ENCODE results near the gene SPARC.

SPARC gene

DNA sequence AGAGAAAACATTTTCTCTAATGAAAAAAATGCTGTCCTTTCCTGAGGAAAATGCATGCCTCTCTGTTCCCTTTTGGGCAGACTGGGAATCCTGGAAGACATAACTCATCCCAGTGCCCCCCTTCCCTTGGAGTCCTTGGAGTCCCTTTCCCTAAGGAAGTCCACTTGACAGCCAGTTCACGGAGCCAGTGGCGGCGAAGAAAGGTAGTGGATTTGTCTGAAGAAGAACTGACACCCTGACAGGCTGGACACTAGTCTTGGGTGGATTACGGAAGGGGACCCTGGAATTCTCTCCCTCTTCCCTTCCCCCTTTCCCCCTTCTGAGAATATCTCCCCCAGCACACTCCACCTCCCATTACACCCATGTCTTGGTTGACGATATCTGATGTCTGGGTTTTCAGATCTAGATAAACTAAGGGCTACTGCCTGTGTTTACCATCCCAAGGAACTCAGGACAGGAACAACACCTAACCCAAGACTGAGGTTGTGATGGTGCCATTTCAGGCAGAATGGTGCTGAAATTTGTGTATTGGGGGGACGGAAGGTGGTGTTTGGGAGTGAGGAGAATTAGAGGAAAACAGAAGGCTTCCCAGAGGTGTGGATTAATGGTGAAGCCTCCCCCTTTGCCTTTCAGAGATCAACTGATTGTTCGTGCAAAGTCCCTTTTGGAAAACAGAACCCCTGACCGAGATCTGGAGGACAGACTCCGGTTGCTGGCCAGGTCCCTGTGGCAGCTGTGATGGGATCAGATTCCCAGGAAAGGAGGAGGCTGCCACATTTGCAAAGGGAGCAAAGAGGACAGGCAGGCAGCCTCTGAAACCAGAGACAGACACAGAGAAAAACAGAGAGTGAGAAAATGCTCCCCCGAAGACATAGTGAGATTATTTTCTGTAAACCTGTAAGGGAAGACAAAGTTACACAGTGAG is 704 bp downstream of the SPARC start:
- Histone ChIP-seq H3K9ac (ENCODE audit: low read depth, low read length, poor library complexity, severe bottlenecking) (peak overlapping the region; percentile 71), H3K36me3 (ENCODE audit: insufficient read depth, low read length) (no peaks in the 10 kb centered on the region), H3F3A (ENCODE audit: low read depth) (no peaks in the 10 kb centered on the region; the same call in 1 of the 2 replicates)

DNA sequence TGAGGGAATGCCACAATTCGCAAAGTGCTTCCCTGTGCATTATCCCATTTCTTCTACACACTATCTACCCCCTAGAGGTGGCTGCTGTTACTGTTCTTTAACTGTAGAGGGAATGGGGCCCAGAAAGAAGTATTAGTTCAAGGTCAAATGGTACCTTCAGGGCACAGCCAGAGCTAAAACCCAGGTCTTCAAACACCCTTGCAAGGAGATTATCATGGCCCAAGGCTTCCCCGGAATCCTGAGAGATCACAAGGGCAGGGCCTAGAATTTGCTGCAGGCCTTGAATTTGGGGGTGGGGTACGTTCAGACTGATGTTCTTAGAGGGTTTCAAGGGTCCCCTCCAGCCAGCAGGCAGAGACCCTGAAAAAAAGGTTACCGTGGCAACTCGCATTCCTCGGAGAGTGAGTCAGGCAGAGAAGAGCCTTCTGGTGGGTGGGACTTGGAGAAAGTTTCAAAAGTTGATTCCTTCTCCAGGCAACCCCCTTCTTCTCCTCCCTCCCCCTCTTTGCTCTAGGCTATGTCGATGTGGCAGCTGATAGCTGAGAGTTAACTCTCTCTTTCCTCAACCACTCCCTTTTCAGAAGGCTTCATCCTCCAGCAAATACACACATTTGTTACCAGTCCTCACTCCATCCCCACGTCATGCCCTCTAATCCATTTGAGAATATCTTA is 1.9 kb downstream of the SPARC start:
- Histone ChIP-seq H3K36me3 (ENCODE audit: insufficient read depth, low read length) (no peaks in the 10 kb centered on the region), H4K20me1 (ENCODE audit: insufficient read depth, low read length, poor library complexity, severe bottlenecking) (no peaks in the 10 kb centered on the region), H3K27me3 (ENCODE audit: insufficient read depth, low read length, poor library complexity, severe bottlenecking) (no peaks in the 10 kb centered on the region), H2AFZ (ENCODE audit: low read length) (no peak overlapping the region), H3F3A (ENCODE audit: low read depth) (no peaks in the 10 kb centered on the region; the same call in 1 of the 2 replicates), H3K4me2 (ENCODE audit: low read depth, low read length, poor library complexity, severe bottlenecking) (peak overlapping the region; percentile 82), H3K4me3 (ENCODE audit: low read length, poor library complexity, severe bottlenecking) (no peak overlapping the region), H3K4me1 (ENCODE audit: insufficient read depth, low read length, poor library complexity, severe bottlenecking) (peaks cover 40% of the 10 kb centered on the region), H3K79me2 (ENCODE audit: insufficient read depth, low read length) (no peaks in the 10 kb centered on the region), H3K9me2 (replicated peaks; ENCODE audit: low read depth, low read length) (no peaks in the 10 kb centered on the region), H3K9me3 (ENCODE audit: insufficient read depth, low read depth, low read length) (no peaks in the 10 kb centered on the region), H3K9ac (ENCODE audit: low read depth, low read length, poor library complexity, severe bottlenecking) (peak overlapping the region; percentile 71)
- TF ChIP-seq, protein P1, sequence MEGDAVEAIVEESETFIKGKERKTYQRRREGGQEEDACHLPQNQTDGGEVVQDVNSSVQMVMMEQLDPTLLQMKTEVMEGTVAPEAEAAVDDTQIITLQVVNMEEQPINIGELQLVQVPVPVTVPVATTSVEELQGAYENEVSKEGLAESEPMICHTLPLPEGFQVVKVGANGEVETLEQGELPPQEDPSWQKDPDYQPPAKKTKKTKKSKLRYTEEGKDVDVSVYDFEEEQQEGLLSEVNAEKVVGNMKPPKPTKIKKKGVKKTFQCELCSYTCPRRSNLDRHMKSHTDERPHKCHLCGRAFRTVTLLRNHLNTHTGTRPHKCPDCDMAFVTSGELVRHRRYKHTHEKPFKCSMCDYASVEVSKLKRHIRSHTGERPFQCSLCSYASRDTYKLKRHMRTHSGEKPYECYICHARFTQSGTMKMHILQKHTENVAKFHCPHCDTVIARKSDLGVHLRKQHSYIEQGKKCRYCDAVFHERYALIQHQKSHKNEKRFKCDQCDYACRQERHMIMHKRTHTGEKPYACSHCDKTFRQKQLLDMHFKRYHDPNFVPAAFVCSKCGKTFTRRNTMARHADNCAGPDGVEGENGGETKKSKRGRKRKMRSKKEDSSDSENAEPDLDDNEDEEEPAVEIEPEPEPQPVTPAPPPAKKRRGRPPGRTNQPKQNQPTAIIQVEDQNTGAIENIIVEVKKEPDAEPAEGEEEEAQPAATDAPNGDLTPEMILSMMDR (conservative IDR thresholded peaks at IDR 0.05; ENCODE audit: low read length): peak; percentile 63
- no peak for TF ChIP-seq EZH2phosphoT487 (IDR thresholded peaks at IDR 0.05; ENCODE audit: borderline replicate concordance)

More for the DNA sequence above, 704 bp downstream of the SPARC start:
- Histone ChIP-seq H3K4me3 (ENCODE audit: low read length, poor library complexity, severe bottlenecking) (peak overlapping the region; percentile 81), H4K20me1 (ENCODE audit: insufficient read depth, low read length, poor library complexity, severe bottlenecking) (no peaks in the 10 kb centered on the region), H3K4me1 (ENCODE audit: insufficient read depth, low read length, poor library complexity, severe bottlenecking) (peaks cover 40% of the 10 kb centered on the region), H3K4me2 (ENCODE audit: low read depth, low read length, poor library complexity, severe bottlenecking) (peak overlapping the region; percentile 82), H2AFZ (ENCODE audit: low read length) (peak overlapping the region; percentile 95), H3K9me2 (replicated peaks; ENCODE audit: low read depth, low read length) (no peaks in the 10 kb centered on the region), H3K9me3 (ENCODE audit: insufficient read depth, low read depth, low read length) (no peaks in the 10 kb centered on the region), H3K27me3 (ENCODE audit: insufficient read depth, low read length, poor library complexity, severe bottlenecking) (no peaks in the 10 kb centered on the region), H3K79me2 (ENCODE audit: insufficient read depth, low read length) (no peaks in the 10 kb centered on the region)
- TF ChIP-seq, protein P1 (conservative IDR thresholded peaks at IDR 0.05; ENCODE audit: low read length): no peak
- no peak for TF ChIP-seq EZH2phosphoT487 (IDR thresholded peaks at IDR 0.05; ENCODE audit: borderline replicate concordance)

DNA sequence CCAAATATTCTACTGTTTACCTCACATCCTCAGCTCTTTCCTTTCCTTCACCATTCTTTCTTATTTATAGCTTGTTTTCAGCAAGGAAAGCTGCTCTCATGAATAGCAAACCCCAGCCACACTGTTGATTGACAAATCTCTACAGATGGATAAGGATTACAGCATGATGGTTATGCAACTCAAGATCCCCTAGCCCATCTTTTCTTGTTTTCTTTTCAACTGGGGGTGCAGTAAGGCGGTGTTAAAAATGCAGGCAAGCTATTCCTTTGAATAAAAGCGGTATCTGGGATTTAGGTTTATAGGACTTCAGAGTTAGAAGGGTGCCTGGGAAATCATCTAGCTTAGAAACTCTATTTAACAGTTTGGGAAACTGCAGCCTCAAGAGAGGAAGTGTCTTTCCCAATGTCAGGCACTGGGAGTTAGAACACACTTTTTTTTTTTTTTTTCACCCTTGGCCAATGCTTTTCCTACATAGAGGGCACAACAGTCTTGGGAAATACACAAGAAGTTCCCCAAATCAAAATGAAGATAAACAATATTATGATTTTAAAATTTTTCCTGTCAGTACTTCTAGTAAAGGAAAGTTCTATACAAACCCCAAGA is 2.6 kb downstream of the SPARC start:
- Histone ChIP-seq H2AFZ (ENCODE audit: low read length) (no peak overlapping the region), H3K4me3 (ENCODE audit: low read length, poor library complexity, severe bottlenecking) (no peak overlapping the region), H3K9me3 (ENCODE audit: insufficient read depth, low read depth, low read length) (no peaks in the 10 kb centered on the region), H3K9me2 (replicated peaks; ENCODE audit: low read depth, low read length) (no peaks in the 10 kb centered on the region), H3K27me3 (ENCODE audit: insufficient read depth, low read length, poor library complexity, severe bottlenecking) (no peaks in the 10 kb centered on the region), H3K36me3 (ENCODE audit: insufficient read depth, low read length) (no peaks in the 10 kb centered on the region), H4K20me1 (ENCODE audit: insufficient read depth, low read length, poor library complexity, severe bottlenecking) (no peaks in the 10 kb centered on the region), H3F3A (ENCODE audit: low read depth) (no peaks in the 10 kb centered on the region; the same call in 1 of the 2 replicates), H3K79me2 (ENCODE audit: insufficient read depth, low read length) (no peaks in the 10 kb centered on the region), H3K4me2 (ENCODE audit: low read depth, low read length, poor library complexity, severe bottlenecking) (no peak overlapping the region), H3K4me1 (ENCODE audit: insufficient read depth, low read length, poor library complexity, severe bottlenecking) (peaks cover 40% of the 10 kb centered on the region), H3K9ac (ENCODE audit: low read depth, low read length, poor library complexity, severe bottlenecking) (peak overlapping the region; percentile 22)
- TF ChIP-seq EZH2phosphoT487 (IDR thresholded peaks at IDR 0.05; ENCODE audit: borderline replicate concordance): no peak
- TF ChIP-seq, protein P1 (conservative IDR thresholded peaks at IDR 0.05; ENCODE audit: low read length): no peak

Measured in Loucy (cell line).